Psoas muscle (tissue), 8 donors: Measurements from ENCODE around the gene MTFR1L. TPM values are rescaled to one million over a fixed set of nuclear protein-coding genes. Genes with fewer than 3 reads are reported as not detected.

Experiments
- ATAC-seq, 4 donors: fragments of 200-7000 bp; cut with Tn5 transposase; one replicate each; pipeline ENCODE4 v1.9.1; 2020; ENCODE audit warnings: moderate library complexity in 3 of 4, mild to moderate bottlenecking in 2 of 4
- DNase-seq, 2 donors: peaks; one replicate each; pipeline ENCODE4 v3.0.0-alpha.2; 2020
- H3K27ac ChIP-seq: fragments of 200-600 bp; one replicate; pipeline ENCODE4 v1.8.0; 2022
- H3K27me3 ChIP-seq, 3 donors: fragments of 200-600 bp in 1 of 3; one replicate each; pipeline versions ENCODE4 v1.6.1 to v1.8.0; 2013 to 2022; ENCODE audit warnings: low read length in 2 of 3, mild to moderate bottlenecking in 2 of 3, moderate library complexity in 1 of 3; ENCODE audit not compliant: insufficient read depth in 3 of 3
- H3K36me3 ChIP-seq, 2 donors: fragments of 200-600 bp in 1 of 2; one replicate each; pipeline versions ENCODE4 v1.6.1 to v1.8.0; 2013 to 2022; ENCODE audit warnings: low read depth in 1 of 2, mild to moderate bottlenecking in 1 of 2, moderate library complexity in 1 of 2; ENCODE audit not compliant: insufficient read depth in 1 of 2
- H3K4me1 ChIP-seq: fragments of 200-600 bp; one replicate; pipeline ENCODE4 v1.8.0; 2022
- H3K4me3 ChIP-seq: fragments of 200-600 bp; one replicate; pipeline ENCODE4 v1.8.0; 2022; ENCODE audit warnings: mild to moderate bottlenecking
- H3K9me3 ChIP-seq: fragments of 200-600 bp; one replicate; pipeline ENCODE4 v1.8.0; 2022
- WGBS, 3 donors: extraction: QIAGEN DNeasy Blood & Tissue Kit; methylation state at CpG; one replicate each; pipeline versions ENCODE4 v1.1.6 to v1.1.7; 2013; 5-methylcytosine and 5-hydroxymethylcytosine counted together
- intact Hi-C, 2 donors: fragments of 100-400 bp; cut with DNase I; formaldehyde crosslinking; loops; one replicate each; pipeline versions ENCODE4 v1.11.0 to v1.14.2; 2022
- polyA plus RNA-seq, 3 donors: library from polyadenylated mRNA; stranded (reverse); fragments of 200-250 nt; gene quantifications; one replicate each; pipeline ENCODE4 v1.2.3, GENCODE V29; 2013
- total RNA-seq, 4 donors: library from RNA; stranded (reverse); fragmentation: NEBNext Ultra II Directional in 2 of 4; extraction: Animal tissue kit (Norgen Biotek cat#: 25700) in 2 of 4; gene quantifications; one replicate each; pipeline versions ENCODE4 v1.2.1 to v1.2.4, GENCODE V29; 2021 to 2023
- TF ChIP-seq, protein P1 (sequence below): fragments of 200-600 bp; IDR thresholded peaks from one replicate; pipeline ENCODE4 v1.8.0; 2022; ENCODE audit warnings: antibody characterized with exemption
- donor health status: healthy with polysubstance abuse.
- donor health status: DM: no; HTN: no; CAD: no; lungs with moderate emphysema.
- donor health status: Bipolar disorder and iron deficiency.
- donor health status: healthy.
- donor health status: DM: yes; HTN: yes; CAD: no.
- donor health status: DM: no; HTN: no; CAD: no.
- donor health status: DM: no; HTN: no; CAD: no.
- donor health status: DM: yes; HTN: yes; CAD: no.

Gene MTFR1L
- total and polyA plus RNA-seq, 7 donors: 85.2 to 135 (median 99.2) TPM

DNA sequence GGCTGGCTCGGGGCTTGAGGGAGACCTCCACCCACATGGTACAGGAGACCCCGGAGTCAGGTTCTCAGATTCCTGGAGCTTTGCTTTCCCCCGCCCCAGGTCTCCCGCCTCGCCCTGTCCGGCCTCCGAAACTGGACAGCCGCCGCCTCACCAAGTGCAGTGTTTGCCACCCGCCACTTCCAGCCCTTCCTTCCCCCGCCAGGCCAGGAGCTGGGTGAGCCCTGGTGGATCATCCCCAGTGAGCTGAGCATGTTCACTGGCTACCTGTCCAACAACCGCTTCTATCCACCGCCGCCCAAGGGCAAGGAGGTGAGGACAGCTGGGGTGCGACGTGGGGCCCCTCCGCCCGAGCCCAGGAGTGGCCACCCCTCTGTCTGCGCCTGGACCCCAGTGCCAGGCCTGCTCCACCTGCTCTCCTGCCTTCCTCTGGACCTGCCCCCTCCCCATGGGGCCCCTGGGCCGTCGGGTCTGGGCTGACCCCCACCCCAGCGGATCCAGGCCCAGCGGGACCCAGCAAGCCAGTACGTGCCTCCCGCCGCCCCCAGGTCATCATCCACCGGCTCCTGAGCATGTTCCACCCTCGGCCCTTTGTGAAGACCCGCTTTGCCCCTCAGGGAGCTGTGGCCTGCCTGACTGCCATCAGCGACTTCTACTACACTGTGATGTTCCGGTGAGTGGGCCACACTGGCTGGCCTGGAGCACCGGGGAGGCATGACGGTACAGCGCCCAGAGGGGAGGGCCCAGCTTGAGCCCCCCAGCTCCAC is 11.1 kb upstream of the MTFR1L start:
- H3K4me3 ChIP-seq: no peak overlapping the region
- no peaks in the 10 kb centered on the region for H3K9me3 ChIP-seq
- H3K36me3 ChIP-seq: peaks cover 0 to 67% of the 10 kb centered on the region in 2 donors
- DNase-seq (no peak), ATAC-seq (no peak)
- no peak overlapping the region for H3K27ac ChIP-seq
- peaks cover 41% of the 10 kb centered on the region for H3K4me1 ChIP-seq
- TF ChIP-seq, protein P1, sequence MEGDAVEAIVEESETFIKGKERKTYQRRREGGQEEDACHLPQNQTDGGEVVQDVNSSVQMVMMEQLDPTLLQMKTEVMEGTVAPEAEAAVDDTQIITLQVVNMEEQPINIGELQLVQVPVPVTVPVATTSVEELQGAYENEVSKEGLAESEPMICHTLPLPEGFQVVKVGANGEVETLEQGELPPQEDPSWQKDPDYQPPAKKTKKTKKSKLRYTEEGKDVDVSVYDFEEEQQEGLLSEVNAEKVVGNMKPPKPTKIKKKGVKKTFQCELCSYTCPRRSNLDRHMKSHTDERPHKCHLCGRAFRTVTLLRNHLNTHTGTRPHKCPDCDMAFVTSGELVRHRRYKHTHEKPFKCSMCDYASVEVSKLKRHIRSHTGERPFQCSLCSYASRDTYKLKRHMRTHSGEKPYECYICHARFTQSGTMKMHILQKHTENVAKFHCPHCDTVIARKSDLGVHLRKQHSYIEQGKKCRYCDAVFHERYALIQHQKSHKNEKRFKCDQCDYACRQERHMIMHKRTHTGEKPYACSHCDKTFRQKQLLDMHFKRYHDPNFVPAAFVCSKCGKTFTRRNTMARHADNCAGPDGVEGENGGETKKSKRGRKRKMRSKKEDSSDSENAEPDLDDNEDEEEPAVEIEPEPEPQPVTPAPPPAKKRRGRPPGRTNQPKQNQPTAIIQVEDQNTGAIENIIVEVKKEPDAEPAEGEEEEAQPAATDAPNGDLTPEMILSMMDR: no peak
- intact Hi-C loops: loop anchor here in 1 of 2 donors (5.0 to 10.0 kb wide), 3 partner anchors 306 to 564 kb away; partner anchors contain the start of genes RHCE and RSRP1
- 87 to 91% (median 89%) methylated on average over 32 to 34 of the region's 34 CpGs for WGBS, 3 donors
- H3K27me3 ChIP-seq: no peaks in the 10 kb centered on the region

DNA sequence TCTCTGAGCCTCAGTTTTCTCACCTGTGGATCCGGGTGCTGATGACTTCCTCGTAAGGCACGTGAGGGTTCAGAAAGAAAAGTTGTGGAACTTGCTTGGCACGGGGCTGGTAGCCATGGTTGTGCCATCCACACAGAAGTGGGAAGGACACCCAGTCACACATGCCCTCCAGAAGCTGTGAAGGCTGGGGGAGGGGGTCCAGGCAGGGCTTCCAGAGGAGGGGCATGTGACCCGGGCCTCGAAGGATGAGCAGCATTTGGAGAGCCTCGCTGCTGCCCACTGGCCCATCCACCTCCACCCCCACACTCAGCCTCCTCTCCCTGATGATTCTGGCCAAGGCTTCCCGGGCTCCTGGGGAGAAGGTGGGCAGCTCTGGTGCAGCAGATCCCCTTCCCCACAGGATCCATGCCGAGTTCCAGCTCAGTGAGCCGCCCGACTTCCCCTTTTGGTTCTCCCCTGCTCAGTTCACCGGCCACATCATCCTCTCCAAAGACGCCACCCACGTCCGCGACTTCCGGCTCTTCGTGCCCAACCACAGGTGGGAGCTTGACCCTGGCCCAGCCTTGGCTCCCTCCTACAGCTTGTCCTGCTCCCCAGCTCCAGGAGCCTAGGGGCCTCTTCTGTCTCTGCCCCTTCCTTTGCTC is 10.3 kb upstream of the MTFR1L start:
- DNase-seq (no peak), ATAC-seq (no peak)
- Histone ChIP-seq H3K27me3 (no peaks in the 10 kb centered on the region), H3K36me3 (peaks cover 0 to 74% of the 10 kb centered on the region in 2 donors), H3K27ac (no peak overlapping the region), H3K9me3 (no peaks in the 10 kb centered on the region), H3K4me1 (peaks cover 34% of the 10 kb centered on the region), H3K4me3 (no peak overlapping the region)
- intact Hi-C loops: loop anchor here in 1 of 2 donors (5.0 to 10.0 kb wide), 3 partner anchors 307 to 565 kb away; partner anchors contain the start of genes RHCE and RSRP1
- TF ChIP-seq, protein P1: no peak
- WGBS, 3 donors: 74 to 82% (median 77%) methylated on average over 14 to 18 of the region's 18 CpGs

DNA sequence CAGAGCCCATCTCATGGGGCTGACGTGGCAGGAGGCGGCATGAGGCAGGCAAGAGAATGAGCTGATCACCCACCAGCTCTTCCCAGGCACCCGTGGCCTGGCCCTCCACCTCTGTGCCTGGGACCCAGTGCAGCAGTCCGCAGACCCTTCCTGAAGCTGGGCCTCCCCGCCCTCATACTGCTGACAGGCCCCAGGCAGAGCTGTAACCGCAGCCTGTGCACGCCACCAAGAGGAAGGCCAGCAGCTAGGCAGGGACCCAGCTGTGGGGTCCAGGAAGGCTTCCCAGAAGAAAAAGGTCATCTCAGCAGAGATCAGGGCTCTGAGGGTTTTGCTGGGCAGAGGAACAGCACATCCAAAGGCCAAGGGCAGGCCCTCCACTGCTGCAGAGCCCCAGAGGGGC is 9.8 kb upstream of the MTFR1L start:
- DNase-seq (no peak), ATAC-seq (no peak)
- H3K36me3 ChIP-seq: peaks cover 0 to 79% of the 10 kb centered on the region in 2 donors
- 84 to 91% (median 90%) methylated on average over 7 of the region's 7 CpGs for WGBS, 3 donors
- H3K4me3 ChIP-seq: no peak overlapping the region
- intact Hi-C loops: loop anchor here (5.0 to 10.0 kb wide), 3 partner anchors 308 to 565 kb away; partner anchors contain the start of genes RHCE (in 1 of the 2) and RSRP1 (in 1 of the 2)
- peaks cover 30% of the 10 kb centered on the region for H3K4me1 ChIP-seq
- no peak overlapping the region for H3K27ac ChIP-seq
- no peaks in the 10 kb centered on the region for H3K9me3 ChIP-seq
- H3K27me3 ChIP-seq: no peaks in the 10 kb centered on the region
- TF ChIP-seq, protein P1: no peak

DNA sequence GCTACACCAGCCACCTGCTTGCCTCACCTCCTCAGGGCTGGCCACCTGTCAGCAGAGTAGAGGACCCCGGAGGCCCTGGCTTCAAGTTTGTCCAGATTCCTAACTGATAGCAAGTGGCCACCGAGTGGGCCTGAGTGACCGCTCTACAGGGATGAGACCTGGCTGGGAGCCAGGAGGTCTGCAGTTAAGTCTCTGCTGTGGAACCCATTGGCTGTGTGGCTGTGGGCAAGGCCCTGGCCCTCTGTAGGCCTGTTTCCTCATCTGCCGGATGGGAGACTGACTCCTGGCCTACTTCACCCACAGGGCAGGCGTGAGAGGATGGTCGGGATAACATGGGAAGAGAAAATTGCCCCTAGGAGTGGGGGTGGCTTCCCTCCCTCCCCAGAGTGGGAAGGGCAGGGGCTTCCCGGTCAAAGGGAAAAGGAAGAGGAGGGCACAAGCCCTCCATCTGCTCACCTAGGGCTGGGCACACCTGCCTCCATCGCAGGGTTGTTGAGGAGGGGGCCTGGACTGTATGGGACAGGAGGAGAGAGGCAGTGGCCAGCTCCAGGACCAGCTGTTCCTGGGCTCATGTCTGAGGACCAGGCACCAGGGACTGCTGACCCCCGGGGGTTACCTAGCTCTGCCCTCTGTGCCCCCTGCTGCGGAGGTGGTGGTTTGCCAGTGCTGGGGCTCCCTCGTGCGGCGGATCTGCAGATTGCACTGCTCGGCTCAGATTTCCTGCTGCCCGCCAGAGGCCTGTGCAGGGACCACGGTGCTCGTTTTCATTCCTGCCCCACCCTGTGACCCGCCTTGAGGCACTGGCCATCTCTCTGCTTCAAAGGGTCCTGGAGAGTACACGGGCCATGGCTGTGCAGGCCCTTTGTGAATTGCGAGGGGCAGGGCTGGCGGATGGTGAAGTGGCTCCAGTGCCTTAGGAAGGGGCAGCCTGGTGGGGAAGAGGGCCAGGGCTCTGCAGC is 9.1 kb upstream of the MTFR1L start:
- no peak overlapping the region for H3K27ac ChIP-seq
- 29 to 36% (median 33%) methylated on average over 21 of the region's 21 CpGs for WGBS, 3 donors
- TF ChIP-seq, protein P1: peak; percentile 90
- DNase-seq (peak; percentile 74 to 88), ATAC-seq (peak; percentile 58 to 81 (median 68))
- H3K36me3 ChIP-seq: peaks cover 0 to 81% of the 10 kb centered on the region in 2 donors
- H3K4me3 ChIP-seq: no peak overlapping the region
- H3K9me3 ChIP-seq: no peaks in the 10 kb centered on the region
- peaks cover 23% of the 10 kb centered on the region for H3K4me1 ChIP-seq
- no peaks in the 10 kb centered on the region for H3K27me3 ChIP-seq
- intact Hi-C loops: loop anchor here in 1 of 2 donors (5.0 kb wide), 1 partner anchor 308 kb away; no protein-coding TSS in a partner anchor
